GM21360 (cell line): ENCODE results near the gene EHF.

Experiments
- ATAC-seq: cut with Tn5 transposase; IDR thresholded peaks from one replicate; pipeline ENCODE4 v1.9.1; 2021; ENCODE audit warnings: mild to moderate bottlenecking, moderate library complexity; ENCODE audit not compliant: unreplicated experiment

EHF gene

GRCh38 chr11:34601609-34602008, 19.3 kb upstream of the EHF start:
- ATAC-seq: no peak

DNA sequence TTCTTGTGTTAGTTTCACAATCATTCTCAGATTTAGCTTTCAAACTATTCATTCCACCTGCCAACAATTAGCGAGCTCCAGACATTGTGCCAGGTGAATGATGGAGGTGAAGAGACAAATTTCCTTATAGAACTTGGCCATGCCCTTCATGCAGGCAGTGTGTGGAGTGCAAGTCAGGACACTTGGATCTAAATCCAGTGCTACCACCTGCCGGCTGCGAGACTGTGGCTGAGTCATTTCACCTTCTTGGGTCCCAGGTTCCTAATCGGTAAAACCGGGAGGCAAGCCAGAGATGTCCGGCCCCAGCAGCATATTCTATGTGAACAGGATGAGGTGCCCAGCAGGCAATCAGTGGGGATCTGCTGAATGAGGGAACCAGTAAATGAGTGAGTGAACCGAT, 18.6 kb upstream of the EHF start:
- ATAC-seq: no peak

- ATAC-seq: no peak
Measured at GRCh38 chr11:34603129-34604001, 17.5 kb upstream of the EHF start.

- no peak for ATAC-seq
Measured at GRCh38 chr11:34604145-34604544, 16.7 kb upstream of the EHF start.

GRCh38 chr11:34604911-34605310, 16.0 kb upstream of the EHF start:
- no peak for ATAC-seq

GRCh38 chr11:34605481-34606325, 15.2 kb upstream of the EHF start:
- no peak for ATAC-seq

DNA sequence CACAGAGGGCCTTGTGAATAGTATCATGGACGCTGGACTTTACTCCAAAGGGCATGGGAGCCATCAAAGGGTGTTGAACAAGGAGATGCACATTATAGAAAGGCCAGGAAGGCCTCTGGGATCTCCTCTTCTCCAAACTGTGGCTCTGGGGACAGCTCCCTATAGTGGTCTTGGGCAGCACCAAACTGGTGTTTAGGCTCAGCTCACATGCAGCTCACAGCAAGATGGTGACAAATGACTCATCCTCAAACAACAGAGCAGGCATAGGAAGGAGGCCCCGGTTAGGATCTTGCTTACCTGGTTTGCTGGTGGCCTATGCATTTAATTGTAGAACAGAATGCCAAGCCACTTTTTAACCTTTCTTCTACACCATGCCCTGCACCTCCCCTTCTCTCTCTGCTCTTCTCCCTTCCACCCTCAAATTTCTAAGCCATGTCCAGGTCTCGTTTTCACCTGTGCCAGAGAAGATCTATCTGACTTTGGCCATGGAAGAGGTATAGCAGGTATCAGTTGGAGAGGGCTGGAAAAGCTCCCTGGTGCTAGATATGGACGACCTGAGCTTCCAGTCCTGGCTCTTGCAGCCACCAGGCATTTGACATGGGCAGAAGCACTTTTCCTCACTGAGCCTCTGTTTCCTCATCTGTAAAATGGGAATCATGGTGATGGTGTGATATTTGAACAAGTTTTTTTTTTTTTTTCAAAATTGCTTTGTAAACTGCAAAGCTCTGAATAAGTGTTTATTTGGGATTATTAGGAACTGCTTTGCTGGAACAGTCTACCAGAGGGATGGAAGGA, 14.4 kb upstream of the EHF start:
- ATAC-seq: no peak

- no peak for ATAC-seq
Measured at GRCh38 chr11:34609187-34609751, 11.6 kb upstream of the EHF start.

GRCh38 chr11:34609850-34610249, 11.0 kb upstream of the EHF start:
- ATAC-seq: no peak

DNA sequence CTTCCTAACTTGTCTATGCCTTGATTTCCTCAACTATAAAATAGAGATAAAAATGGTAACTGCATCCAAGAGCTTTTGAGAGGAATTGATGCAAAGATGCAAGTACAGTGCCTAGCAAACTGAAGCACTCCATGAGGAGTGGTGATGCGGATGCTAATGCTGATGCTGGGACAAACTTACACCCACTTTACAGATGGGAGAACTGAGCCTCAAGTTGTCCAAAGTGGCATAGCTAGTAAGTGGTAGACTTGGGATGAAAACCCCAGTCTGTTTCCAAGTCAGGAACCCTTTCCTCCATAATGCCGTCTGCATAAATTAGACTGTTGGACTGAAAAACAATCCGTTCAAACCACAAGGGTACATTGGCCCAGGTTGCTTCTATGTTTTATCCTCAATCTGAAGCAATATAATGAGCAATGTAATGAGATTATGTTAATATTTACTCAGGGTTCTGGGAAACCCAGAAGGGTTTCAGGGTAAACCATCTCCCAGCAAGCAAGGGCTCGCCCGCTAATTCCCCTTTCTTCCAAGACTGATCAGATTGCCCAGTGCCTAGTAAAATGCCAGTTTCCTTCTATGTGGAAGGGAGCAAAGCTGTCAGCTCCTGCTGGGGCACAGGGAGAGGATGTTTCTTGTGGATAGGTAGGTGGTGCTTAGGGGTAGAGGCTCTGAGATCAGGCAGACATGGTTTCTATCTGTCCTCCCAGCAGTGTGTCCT, 10.4 kb upstream of the EHF start:
- no peak for ATAC-seq

DNA sequence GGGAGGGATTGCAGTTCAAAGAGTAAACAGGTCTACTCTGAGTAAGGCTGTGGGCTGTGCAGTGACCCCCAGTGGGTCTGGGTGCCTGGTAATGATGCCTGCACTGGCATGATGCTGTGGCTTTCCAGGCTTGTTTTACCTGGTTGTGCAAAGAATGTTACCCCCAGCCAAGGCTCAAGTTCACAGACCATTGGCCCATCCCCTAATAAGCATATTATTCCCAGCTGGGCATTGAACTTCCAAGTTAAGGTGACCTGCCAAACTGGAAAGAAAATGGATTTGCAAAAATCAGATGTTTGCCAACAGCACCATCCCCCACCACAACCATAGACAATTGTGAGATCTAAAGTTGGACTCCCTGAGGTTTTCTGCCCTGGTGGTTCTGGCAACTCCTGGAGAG, 7.9 kb upstream of the EHF start:
- peak; percentile 5 for ATAC-seq

- ATAC-seq: peak; percentile 94
Measured at GRCh38 chr11:34613552-34614056, 7.3 kb upstream of the EHF start.

DNA sequence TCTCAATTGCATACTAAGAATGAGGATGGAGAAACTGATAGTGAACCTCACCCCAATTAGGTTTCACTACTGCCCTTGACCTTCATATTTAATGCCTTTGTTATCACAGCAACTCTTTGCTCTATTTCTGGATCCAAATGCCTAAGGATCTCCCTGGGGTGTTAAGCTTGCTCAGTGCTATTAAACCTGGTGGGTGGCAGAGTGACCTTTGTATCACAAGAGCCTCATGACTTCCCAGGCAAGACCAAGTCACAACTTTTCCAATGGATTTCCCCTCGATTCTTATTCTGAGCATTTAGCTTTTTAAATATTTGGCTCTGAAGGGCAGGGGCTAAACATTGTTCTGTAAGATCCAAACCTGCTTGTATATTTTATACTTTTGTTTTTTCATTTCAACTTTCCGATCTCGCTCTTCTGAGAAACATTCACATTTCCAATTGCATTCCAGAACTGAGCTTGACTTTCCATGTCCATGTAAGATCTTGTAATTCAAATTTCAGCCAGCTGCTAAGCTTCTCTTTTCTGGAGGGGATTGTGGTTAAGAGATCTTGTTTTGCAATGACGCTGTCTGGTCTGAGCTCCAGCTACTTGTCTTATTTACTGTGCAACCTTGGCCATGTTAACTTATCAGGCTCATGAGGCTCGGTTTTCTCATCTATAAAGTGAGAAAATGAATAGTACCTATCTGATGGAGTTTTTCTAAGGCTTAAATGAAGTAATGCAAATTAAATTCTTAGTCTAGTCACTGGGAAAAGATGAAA, 6.4 kb upstream of the EHF start:
- ATAC-seq: no peak

DNA sequence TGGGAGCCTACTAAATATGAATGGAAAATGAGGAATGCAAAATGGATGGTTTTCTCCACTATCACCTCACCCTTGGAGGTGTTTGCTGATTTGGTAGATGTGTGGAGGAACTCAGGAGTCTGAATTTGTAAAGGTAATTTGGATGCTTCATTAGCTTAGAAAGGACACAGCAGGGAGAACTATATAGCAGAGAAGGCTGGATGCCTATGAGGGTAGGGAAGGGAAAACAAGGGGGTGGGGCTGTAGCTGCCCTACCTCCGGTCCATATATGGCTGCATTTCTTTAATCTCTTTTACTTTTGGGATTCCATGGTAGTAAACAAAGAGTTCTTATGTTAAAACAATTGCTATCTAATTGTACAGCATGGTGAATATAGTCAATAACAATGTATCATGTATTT, 4.8 kb upstream of the EHF start:
- no peak for ATAC-seq

DNA sequence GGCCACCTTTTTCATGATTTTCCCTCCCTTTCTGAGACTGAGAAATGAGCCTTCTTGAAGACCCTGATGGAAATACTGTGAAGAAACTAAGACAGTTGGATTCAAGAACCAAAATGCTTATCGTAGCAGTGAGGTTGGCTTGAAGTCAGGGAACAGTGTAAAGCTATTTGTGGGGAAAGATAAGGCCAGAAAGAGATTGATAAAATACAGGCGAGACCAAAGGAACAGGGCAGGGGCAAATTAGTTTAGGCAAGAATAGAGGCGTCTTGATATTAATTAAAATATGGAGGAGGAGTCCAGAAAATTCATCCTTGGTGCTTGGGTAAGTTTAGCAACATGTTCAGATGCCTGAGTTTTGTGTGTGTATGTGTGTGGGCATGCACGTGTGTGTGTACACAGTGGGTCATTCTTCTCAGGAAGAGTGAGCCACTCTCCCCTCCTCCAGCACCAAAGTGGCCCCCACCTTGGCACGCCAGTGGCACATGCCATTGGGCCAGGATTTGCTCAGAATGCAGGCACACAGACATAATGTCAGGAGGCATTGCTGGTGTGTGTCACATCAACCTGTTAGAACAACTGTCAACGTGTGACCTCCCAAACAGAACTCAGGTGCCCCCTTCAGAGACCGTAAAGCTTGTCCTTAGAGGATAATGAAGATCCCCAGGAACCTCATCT, 3.9 kb upstream of the EHF start:
- ATAC-seq: no peak

DNA sequence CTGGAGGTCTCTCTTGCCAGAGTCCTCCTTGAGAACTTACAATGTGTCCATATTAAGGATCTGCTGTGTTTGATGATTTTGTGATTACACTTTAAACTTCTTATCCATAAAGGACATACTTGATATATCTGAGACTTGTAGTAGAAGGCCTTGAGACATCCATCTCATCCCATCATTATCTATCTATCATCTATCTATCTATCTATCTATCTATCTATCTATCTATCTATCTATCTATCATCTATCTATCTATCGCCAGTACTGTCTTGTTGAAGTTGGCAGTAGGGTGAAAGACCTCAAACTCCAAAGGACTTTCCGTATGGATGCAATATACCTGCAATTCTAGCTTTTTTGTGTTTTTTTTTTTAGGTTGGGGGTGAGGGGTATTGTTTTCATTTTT, 2.5 kb upstream of the EHF start:
- no peak for ATAC-seq

GRCh38 chr11:34619062-34619516, 1.8 kb upstream of the EHF start:
- ATAC-seq: no peak

- no peak for ATAC-seq
Measured at GRCh38 chr11:34620202-34620601, 691 bp upstream of the EHF start.

DNA sequence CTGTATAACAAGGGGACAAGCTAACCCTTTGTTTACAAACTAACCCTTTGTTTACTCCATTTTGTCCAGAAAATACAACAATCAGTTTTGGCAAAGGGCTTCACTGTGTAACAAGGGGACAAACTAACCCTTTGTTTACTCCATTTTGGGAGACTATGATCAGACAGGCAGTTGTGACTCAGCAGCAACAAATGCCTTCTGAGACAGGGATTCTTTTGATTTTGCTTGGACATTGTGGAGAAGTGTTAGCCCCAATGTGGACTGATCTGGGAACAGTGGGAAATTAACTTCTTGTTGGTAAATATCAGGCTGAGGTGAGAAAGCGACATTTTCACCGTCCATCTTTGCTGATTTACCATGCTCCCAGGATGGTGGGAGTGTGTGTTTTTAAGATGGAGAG, 983 bp downstream of the EHF start:
- no peak for ATAC-seq
